HK-2 (cell line): ENCODE data around the gene PIP5K1A.
"Not testable (repeated sequence)": the region's sequence is repeated elsewhere in the genome, so short reads cannot be mapped to it uniquely, and the experiment has no call there.

Source experiments
- DNase-seq: peaks from one replicate; pipeline ENCODE4 v3.0.0-alpha.2; 2018; ENCODE audit not compliant: unreplicated experiment

Gene PIP5K1A

GRCh38 chr1:151254217-151255213 is 56.2 kb downstream of the PIP5K1A start, which contains the start of gene PSMD4:
Gene PSMD4 (plus strand): TSS chr1:151254734. CDS start chr1:151254783, 49 bp downstream.
- DNase-seq = peak; percentile 96

- no peak for DNase-seq
These were observed 57.0 kb downstream of the PIP5K1A start for GRCh38 chr1:151255381-151255780.

- DNase-seq = no peak
These were observed 61.0 kb downstream of the PIP5K1A start for GRCh38 chr1:151259351-151259750.

DNA sequence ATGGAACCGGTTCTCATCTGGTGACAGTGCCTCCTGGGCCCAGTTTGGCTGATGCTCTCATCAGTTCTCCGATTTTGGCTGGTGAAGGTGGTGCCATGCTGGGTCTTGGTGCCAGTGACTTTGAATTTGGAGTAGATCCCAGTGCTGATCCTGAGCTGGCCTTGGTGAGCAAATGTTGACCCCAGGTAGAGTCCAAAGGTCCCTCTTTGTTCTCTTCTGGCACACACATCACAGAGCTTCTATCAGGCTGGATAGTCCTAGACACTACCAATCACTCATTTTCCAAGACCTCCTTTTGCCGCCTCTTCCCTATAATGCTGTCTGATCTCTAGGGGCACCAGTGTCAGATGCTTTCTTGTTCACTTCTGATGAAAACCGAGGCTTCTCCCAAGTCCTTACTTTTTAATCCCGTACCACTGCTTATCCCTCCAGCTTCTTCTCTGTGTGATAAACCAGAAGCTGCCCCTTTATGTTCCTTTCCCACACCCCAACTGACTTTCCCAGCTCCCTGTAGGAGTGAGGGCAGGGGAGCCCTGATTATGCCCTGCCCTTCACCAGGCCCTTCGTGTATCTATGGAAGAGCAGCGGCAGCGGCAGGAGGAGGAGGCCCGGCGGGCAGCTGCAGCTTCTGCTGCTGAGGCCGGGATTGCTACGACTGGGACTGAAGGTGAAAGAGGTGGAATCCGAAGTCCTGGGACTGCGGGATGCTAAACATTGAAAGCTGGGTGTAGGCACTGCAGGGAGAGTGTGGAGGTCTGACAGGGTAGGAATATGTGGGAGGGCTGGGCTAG is 67.3 kb downstream of the PIP5K1A start:
- DNase-seq = no peak

- no peak for DNase-seq
These were observed 68.0 kb downstream of the PIP5K1A start for GRCh38 chr1:151266315-151266714.

- DNase-seq = no peak
These were observed 68.5 kb downstream of the PIP5K1A start for GRCh38 chr1:151266821-151267220.

DNA sequence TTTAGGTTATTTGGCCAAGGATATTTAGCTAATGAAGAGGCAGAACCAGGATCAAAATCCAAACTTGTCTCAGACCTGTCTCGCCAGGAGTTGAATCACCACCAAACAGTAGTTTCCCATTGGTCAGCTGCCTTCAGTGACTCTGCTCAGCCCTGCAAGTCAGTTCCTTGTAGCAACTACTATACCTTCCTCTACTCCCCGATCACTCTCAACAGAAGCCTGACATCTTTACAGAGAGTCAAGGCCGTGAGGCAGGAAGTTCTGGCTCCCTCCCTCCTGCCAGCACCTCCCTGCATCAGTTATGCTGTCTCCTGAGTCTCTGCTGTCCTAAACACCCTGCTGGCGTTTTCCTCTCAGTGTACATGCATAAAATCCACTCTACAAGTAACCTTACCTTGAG is 69.4 kb downstream of the PIP5K1A start:
- DNase-seq = no peak

GRCh38 chr1:151273924-151274466 is 75.6 kb downstream of the PIP5K1A start:
- DNase-seq = no peak

DNA sequence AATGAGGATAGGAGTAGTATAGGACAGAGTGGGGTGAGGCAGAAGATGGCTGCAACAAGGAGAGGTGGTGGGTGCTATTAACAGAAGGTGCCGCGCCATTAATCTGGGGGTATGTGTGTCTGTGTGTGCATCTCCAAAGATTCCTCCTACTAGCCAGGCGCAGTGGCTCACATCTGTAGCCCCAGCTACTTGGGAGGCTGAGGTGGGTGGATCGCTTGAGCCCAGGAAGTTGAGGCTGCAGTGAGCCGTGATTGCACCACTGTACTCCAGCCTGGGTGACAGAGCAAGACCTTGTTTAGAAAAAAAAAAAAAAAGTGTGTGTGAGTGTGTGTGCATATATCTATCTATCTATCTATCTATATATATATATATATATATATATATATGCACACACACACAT is 77.0 kb downstream of the PIP5K1A start:
- not testable (repeated sequence) for DNase-seq

DNA sequence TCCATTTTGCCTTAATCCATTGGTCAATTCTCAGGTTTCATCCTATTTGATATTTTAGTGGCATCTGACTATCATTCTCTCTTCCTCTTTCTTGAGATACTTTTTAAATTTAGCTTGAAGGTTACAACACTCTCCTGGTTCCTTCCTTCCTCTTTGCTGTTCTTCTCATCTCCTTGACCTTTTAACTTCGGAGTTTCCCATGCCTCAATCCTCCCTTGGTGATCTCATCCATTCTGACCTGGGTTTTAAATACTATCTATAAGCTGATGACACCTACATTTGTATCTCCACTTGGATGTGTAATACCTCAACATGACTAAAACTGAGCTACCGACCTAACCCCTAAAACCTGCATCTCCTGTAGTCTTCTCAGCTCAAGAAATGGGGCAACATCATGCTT is 78.9 kb downstream of the PIP5K1A start:
- DNase-seq = no peak

GRCh38 chr1:151281225-151281968 is 83.0 kb downstream of the PIP5K1A start:
- peak; percentile 97 for DNase-seq

DNA sequence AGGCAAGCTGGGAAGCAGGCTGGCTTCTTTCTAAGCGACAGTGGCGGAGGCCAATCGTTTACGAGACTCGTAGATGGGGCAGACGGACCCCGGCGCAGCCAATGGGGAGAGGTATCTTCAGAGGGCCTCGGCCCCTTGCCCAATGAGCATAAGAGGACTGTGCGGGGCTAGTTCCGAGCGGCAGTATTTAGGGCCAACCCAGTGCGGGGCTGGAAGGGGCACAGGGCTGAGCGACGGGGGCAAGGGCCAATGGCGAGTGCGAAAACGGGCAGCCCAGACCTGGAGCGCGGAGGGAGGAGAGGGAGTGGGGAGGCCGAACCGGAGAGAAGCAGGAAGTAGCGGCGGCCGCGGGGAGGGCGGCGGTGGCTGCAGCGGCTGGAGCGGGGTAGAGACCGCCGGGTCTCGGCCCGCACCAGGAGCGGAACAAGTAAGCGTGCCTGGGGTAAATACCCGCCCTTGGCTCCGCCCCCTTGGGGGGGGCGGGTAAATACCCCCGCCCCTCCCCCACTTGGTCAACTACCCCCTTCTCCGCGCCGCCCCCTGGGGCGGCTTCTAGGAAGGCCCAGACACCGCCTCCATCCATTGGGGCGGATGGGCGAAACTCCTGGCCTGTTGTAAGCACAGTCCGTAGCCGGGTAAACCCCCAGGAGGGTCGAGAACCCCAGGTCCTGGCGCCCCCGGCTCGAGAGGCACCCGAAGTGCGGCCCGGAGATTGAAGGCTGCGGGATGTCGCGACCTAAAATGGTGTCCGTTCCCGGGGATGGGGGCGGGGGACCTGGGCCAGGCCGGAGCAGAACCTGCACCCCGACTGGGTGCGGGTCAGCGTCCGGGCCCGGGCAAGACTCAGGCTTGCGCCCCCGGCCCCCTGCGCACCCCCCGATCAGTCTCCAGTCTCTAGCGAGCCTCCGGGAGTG is 83.9 kb downstream of the PIP5K1A start, which contains the start of gene ZNF687:
Gene ZNF687, plus strand, starts transcription at position 331 of the 914 bp plus-strand sequence. CDS start 3,993 bp downstream, outside the sequence.
- DNase-seq = peak; percentile 100

DNA sequence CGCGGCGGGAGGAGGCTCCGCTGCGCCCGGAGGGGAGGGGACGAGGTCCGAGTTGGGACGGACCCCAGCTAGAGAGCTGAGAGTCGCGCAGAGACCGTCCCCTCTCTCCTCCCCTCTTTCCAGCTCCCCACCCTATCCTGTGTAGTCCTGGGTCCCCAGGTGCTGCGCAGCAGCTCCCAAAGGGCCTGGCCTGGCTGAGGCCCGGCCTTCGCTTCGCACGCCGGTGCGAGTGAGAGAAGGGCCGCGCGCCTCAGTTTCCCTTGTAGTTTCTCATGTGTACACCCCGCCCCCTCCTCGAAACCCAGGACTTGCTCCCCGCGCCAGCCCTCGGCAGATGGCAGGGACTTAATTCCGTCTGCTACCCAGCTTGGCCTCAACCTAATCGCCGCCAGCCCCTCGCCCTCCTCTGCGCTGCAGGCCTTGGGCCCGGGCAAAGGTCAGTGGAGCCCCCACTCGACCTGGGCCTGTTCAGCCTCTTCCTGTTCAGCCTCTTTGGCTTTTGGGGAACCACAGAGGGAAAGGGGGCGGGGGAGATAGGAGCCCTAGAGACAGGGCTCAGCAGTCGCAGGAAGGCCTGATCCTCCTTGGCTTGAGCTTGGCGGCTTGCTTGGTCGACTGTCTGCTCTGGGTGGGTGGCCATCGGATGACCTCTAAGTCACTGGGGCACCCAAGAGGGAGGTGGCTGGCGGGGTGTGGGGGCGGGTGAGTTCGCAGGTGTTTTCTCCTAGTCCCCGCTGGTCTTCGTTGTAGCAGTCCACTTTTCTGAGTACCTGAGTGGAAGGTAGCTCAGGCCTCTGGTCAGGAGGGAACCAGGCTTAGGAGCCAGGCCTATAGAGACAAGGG is 84.8 kb downstream of the PIP5K1A start:
- DNase-seq = peak; percentile 50

GRCh38 chr1:151284013-151284577 is 85.7 kb downstream of the PIP5K1A start:
- DNase-seq = no peak

DNA sequence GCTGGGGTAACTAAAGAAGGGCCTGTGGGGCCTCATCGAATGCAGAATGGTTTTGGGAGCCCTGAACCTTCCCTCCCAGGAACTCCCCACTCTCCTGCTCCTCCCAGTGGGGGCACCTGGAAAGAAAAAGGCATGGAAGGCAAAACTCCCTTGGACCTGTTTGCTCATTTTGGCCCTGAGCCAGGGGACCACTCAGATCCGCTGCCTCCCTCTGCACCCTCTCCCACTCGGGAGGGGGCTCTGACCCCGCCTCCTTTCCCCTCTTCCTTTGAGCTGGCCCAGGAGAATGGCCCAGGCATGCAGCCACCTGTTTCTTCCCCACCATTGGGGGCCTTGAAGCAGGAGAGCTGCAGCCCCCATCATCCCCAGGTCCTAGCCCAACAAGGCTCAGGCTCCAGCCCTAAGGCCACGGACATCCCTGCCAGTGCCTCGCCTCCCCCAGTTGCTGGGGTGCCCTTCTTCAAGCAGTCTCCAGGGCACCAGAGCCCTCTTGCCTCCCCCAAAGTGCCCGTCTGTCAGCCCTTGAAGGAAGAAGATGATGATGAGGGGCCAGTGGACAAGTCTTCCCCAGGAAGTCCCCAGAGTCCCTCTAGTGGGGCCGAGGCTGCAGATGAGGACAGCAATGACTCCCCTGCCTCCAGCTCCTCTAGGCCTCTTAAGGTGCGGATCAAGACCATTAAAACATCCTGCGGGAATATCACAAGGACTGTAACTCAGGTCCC is 88.4 kb downstream of the PIP5K1A start:
- no peak for DNase-seq

DNA sequence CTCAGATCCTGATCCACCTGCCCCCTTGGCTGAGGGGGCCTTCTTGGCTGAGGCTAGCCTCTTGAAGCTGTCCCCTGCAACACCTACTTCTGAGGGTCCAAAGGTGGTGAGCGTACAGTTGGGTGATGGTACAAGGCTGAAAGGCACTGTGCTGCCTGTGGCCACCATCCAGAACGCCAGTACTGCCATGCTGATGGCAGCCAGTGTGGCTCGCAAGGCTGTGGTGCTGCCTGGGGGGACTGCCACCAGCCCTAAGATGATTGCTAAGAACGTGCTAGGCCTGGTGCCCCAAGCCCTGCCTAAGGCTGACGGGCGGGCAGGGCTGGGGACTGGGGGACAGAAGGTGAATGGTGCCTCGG is 89.0 kb downstream of the PIP5K1A start:
- no peak for DNase-seq

DNA sequence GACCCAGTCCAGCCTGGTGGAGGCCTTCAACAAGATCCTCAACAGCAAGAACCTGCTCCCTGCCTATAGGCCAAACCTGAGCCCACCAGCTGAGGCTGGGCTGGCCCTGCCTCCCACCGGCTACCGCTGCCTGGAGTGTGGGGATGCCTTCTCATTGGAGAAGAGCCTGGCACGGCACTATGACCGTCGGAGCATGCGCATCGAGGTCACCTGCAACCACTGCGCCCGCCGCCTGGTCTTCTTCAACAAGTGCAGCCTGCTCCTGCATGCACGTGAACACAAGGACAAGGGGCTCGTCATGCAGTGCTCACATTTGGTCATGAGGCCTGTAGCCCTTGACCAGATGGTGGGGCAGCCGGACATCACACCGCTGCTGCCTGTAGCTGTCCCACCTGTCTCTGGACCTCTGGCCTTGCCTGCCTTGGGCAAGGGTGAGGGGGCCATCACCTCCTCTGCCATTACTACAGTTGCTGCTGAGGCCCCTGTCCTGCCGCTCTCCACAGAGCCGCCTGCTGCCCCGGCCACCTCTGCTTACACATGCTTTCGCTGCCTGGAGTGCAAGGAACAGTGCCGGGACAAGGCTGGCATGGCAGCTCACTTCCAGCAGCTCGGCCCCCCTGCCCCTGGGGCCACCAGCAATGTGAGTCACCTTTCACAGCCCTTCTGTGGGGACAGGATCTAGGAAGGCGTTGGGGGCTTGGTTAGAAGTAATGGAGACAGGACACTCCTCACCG is 89.6 kb downstream of the PIP5K1A start:
- DNase-seq = no peak

DNA sequence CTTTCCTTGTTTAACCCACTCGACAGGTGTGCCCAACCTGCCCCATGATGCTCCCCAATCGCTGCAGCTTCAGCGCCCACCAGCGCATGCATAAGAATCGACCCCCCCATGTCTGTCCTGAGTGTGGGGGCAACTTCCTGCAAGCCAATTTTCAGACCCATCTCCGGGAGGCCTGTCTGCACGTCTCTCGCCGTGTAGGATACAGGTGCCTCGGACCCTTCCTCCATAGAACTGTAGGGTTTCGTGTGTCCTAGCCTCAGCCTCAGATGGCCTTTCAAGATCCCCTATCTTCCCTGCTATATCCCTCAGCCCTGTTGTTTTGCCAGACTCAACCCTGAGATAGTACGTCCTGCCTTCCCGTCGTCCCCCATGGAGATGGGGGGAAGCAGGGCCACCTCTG is 90.2 kb downstream of the PIP5K1A start:
- DNase-seq = no peak
